GM20431 (cell line): ENCODE measurements around the gene ADCYAP1R1.

ENCODE experiments used
- in situ Hi-C: fragments of 300-500 bp; cut with MseI, MboI; formaldehyde crosslinking; loops from one replicate; pipeline ENCODE4 v1.15.0; 2020; ENCODE audit warnings: low sequenced_read_pairs; ENCODE audit not compliant: unreplicated experiment

Gene ADCYAP1R1

GRCh38 chr7:31051598-31052486, at the start of gene ADCYAP1R1:
TSS of gene ADCYAP1R1 (plus strand) at chr7:31052308. CDS start at chr7:31063265, 10,957 bp downstream.
- in situ Hi-C loops, result no loop called here

DNA sequence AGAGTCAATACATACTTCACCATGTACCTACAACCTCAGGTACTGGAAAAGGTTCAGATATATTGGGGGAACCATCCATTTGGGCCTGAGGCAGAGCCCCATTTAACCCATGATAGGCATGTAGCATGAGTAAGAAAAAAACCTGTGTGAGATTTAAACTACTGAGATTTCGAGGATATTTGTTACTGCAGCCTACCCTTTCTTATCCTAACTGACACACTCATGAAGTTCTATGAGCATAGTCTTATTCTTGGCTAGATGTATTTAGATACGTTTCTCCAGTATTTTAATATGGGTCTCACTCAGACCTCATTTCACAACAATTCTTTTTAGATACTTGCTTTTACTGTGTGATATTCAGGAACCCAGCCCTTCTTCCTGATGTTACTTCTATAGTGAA, 49.0 kb upstream of the ADCYAP1R1 start:
- in situ Hi-C loops, result no loop called here

DNA sequence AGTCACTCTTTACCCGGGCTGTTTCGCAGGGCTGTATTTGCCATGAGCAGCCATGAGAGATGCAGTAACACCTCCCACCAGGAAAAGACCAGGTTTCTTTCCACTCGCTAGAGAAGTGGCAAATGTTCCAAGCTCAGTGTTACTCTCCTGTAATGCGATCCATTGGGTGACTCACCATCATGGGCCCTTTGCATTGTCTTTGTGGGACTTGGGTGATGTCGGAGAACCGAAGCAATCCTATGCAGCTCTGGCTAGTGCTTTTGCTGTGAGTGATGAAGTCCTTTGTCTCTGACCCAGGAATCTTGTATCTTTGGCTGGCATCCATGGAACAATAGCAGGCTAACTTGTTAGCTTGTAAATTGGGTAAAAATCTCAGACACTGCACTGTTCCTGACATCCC, 48.4 kb upstream of the ADCYAP1R1 start:
- in situ Hi-C loops, result no loop called here

DNA sequence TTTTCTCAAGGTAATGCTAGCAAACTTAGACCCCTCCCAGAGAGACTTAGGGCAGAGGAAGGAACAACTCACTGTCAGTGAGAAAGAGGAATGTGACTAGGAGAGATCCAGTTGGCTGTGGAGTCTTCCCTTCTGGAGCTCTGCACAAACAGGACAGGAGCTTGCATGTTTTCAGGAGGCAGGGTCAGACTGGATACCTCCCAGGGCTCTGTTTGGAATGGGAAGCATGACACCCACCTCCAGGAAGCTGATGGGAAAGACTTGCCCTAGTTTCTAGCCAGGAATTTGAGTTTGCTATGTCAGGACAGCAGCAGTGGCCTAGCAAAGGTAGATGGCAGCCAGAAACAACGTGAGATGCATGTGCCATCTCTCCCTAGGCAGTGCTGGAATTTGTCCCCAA, 47.7 kb upstream of the ADCYAP1R1 start:
- in situ Hi-C loops, result no loop called here

DNA sequence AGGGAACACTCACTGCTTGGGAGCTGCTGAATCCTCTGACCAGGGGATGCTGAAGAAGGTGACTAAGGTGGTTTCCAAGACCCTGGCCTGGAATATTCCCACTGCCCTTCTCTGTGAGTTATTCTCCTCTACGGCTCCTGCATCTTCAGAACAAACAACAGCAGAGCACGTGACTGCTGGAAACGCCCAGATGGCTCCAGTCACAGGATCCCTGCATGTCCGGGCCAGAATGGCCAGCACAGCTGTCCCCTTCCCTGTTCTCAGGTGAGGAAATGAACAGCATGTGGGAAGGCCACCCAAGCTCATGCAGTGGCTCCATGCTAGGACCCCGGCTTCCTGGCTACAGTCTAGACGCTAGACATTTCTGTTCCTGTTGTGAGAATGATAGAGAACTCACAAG, 45.3 kb upstream of the ADCYAP1R1 start:
- in situ Hi-C loops, result no loop called here

DNA sequence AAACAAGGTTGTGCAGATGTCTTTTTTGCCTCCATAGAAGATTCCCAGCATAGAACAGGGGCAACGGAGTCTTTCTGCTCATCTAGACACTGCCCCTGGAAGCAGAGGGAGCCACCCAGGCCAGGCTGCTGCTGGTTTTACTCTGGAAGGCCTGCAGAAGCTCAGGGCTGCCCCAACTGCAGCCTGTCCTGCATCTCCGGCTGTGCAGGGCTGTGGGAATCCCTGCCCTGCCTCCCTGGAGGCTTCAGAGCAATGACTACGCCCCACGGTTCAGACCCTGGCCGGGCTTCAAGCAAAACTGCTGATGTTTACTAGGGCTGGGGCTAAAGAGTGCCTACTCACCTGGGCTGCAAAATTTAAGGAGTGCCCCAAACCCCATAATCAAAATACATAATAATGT, 44.5 kb upstream of the ADCYAP1R1 start:
- in situ Hi-C loops, result no loop called here

DNA sequence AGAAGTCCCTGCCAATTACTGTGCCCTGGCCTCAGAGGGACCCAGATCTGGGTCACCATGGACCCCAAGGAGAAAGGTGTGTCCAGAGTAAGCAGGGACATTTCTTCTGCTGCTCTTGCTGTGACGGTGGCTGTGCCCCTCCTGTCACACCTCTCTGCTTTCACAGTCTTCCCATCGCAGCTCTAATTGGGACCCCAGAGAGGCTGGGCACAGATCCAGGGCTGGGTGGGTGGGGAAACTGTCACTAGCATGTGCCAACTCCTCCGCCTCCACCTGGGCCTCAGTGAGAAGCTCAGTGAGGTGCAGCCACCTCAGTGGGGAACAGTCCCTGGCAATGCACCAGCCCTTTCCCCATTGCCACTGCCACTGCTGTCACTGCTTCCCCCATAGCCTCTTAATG, 37.3 kb upstream of the ADCYAP1R1 start:
- in situ Hi-C loops, result no loop called here

GRCh38 chr7:31017032-31017675, 35.0 kb upstream of the ADCYAP1R1 start:
- in situ Hi-C loops, result no loop called here

DNA sequence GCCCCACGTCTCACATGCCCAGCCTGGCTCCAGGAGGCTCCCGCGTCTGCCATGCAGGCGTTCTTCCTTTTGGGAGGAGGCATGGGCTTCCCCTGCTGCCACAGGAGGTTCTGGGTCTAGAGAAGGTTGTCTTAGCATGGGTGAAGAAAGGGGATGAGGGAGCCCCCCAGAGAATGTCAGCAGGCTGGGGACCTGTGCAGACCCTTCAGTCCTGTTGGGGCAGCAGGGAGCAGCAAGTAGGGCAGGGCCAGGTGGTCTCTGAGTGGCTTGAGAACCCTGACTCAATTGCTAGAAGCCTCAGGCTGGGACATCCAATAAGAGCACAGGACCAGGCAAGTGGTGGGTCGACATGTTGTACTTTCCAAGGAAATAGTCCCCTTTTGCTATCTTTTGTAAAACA, 34.4 kb upstream of the ADCYAP1R1 start:
- in situ Hi-C loops, result no loop called here

- in situ Hi-C loops, result no loop called here
These were observed 32.6 kb upstream of the ADCYAP1R1 start for GRCh38 chr7:31019509-31019908.

DNA sequence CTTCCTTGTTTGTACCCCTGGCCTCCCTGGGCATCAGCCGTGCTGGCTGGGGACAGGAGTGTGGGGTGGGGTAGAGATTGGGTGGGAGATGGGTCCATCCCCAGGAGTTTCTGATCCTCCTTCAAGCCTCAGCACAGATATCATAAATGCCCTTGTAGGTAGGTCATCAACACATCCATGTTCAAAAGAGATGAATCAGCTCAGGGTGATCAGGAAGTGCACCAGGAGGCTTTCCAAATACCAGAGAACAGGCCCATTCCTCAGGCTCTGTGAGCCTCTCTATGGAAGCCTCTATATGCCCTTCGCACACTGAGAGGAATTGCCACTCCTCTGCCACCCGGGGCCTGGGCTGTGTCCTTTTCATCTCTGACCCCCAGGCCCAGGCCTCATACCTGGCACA, 31.9 kb upstream of the ADCYAP1R1 start:
- in situ Hi-C loops, result no loop called here

GRCh38 chr7:31020652-31021051, 31.5 kb upstream of the ADCYAP1R1 start:
- in situ Hi-C loops, result no loop called here

DNA sequence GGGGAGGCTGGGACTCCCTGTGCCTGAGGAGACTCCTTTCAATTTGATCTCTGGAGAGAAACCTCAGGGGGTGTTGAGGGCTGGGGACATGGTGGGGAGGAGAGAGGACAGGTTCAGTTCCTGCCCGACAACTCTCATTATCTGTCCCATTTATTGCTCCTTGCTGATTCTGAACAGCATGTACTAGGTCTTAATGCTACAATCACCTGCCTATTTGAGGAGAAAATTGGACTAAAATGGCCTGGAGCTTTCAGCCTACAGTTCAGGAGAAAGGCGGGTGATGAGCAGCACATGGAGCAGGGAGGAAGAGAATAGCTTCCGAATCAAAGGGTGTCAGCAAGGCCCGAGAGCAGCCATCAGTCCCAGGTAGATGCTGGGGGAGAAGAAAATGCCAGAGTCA, 30.0 kb upstream of the ADCYAP1R1 start:
- in situ Hi-C loops, result no loop called here

DNA sequence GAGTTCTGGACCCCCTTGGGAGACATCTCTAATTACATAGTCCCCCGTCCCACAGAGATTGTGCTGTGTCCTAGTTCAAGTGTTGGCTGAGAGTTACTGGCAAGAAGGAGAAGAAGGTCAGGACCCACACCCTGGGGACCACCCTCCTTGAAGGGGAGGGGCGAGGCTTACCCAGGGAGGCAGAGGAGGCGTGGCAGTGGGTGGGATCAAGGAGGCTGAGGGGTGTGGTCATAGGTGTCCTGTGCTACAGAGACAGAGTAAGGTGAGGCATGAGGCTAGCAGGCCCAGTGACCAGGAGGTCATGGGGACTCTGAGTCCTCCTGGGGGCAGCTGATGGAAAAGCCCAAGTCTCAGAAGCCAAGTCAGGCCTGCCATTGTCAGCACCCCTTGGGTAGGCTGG, 29.4 kb upstream of the ADCYAP1R1 start:
- in situ Hi-C loops, result no loop called here

GRCh38 chr7:31023877-31024276, 28.2 kb upstream of the ADCYAP1R1 start:
- in situ Hi-C loops, result no loop called here

- in situ Hi-C loops, result no loop called here
These were observed 24.7 kb upstream of the ADCYAP1R1 start for GRCh38 chr7:31027161-31027965.

- in situ Hi-C loops, result no loop called here
These were observed 24.1 kb upstream of the ADCYAP1R1 start for GRCh38 chr7:31028006-31028405.

GRCh38 chr7:31028417-31028992, 23.6 kb upstream of the ADCYAP1R1 start:
- in situ Hi-C loops, result no loop called here

DNA sequence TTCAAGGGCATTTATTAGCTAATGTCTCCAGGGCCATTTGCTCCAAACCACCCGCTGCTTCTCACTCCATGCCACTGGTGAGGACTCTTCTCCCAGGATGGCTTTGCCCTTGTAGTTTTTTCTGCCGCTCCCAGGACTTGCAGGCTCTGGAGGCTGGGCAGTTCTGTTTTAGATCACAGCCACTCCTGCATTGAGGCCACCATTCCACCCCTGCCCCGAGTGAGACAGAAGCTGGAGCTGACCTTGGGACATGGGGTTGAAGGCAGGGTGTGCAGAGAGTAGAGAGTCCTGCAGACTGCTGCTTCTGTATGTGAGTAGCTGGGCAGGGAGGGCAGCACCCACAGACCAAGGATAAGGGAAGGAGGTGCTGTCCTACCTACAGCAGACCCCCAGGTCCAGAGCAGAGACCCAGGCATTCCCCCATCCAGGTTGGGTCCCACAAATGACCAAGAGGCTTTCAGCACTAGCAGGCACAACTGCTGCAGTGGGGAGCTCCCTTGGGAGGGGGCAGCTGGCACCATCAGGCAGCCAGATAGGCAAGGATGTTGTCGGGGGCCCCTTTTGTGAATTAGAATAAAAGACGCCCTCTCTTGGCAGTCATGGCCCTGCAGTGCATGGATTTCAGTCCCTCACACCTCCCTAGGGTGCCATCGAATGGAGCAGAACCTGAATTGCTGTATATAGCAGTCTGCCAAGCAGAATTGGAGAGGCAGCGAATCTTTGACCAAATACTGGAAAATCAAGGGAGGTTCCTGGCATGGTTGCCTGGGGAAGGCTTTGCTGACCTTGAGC, 22.7 kb upstream of the ADCYAP1R1 start:
- in situ Hi-C loops, result no loop called here
